ENCODE data around the gene GLYATL1. TPM values are rescaled to one million over a fixed set of nuclear protein-coding genes. Genes with fewer than 3 reads are reported as not detected.

GLYATL1 gene
- total and polyA plus RNA-seq, 10 of the 15 experiments (the other 5 are each of a cell fraction or from before 2014, with no cell fraction given), result not detected

DNA sequence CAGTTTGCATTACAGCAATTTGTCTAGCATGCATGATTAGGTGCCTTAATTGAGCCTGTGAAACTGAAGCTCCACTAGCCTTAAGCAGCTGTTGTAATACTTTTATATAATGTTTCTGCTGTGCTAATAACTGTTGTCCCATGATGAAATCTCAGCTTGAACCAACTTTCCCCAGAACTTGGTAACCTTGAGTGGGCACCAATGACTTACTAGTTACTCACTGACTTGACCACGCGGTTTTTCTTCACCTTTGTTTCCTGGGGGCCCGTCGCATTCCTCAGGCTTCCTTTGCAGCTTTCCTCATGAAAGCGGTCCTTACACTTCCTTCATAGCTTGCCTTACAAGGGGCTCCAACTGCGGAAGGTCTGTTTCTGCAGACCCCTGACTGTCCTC, 11.2 kb upstream of the GLYATL1 start:
- ChIA-PET RAD21 (ENCODE audit: unreplicated experiment) (interaction anchor here (1.5 kb wide), 1 partner anchor 27 kb away, joined by 3 read pairs; no protein-coding TSS in a partner anchor), CTCF (interaction anchor here (0.6 to 1.0 kb wide), 2 partner anchors 141 to 1157 kb away, joined by 3 read pairs; no protein-coding TSS in a partner anchor), POLR2A (no interaction called here), SMC1A (ENCODE audit: uncharacterized antibody, unreplicated experiment) (interaction anchor here (1.2 kb wide), 1 partner anchor 9 kb away, joined by 4 read pairs; no protein-coding TSS in a partner anchor)
- no peak overlapping the region for H3K4me2 ChIP-seq (ENCODE audit: control insufficient read depth, insufficient read depth)
- no peak overlapping the region for H3K9ac ChIP-seq (ENCODE audit: control insufficient read depth, insufficient read depth, low read length)
- no peak for FAIRE-seq
- in situ Hi-C loops (cut with MboI) (no loop called here), intact Hi-C loops (cut with micrococcal nuclease; ENCODE audit: unreplicated experiment) (no loop called here)
- no peak for ATAC-seq
- H3K27ac ChIP-seq (ENCODE audit: control insufficient read depth, insufficient read depth), result no peak overlapping the region
- H2AFZ ChIP-seq (ENCODE audit: control insufficient read depth, low read depth, low read length), result no peak overlapping the region
- peaks cover 1 to 6% of the 10 kb centered on the region in 2 experiments; a peak in 2 of 4 replicates for H3K27me3 ChIP-seq (replicated peaks in 1 of 2; ENCODE audit: control insufficient read depth in 2 of 2, insufficient read depth in 2 of 2, low read length in 1 of 2)
- no peaks in the 10 kb centered on the region for H4K20me1 ChIP-seq (ENCODE audit: control insufficient read depth, insufficient read depth)
- no peak for TF ChIP-seq ZNF207 (IDR thresholded peaks at IDR 0.05; ENCODE audit: borderline replicate concordance)
- TF ChIP-seq YY1 (IDR thresholded peaks at IDR 0.05; ENCODE audit: low read depth, low read length), result no peak
- TF ChIP-seq, protein P1, sequence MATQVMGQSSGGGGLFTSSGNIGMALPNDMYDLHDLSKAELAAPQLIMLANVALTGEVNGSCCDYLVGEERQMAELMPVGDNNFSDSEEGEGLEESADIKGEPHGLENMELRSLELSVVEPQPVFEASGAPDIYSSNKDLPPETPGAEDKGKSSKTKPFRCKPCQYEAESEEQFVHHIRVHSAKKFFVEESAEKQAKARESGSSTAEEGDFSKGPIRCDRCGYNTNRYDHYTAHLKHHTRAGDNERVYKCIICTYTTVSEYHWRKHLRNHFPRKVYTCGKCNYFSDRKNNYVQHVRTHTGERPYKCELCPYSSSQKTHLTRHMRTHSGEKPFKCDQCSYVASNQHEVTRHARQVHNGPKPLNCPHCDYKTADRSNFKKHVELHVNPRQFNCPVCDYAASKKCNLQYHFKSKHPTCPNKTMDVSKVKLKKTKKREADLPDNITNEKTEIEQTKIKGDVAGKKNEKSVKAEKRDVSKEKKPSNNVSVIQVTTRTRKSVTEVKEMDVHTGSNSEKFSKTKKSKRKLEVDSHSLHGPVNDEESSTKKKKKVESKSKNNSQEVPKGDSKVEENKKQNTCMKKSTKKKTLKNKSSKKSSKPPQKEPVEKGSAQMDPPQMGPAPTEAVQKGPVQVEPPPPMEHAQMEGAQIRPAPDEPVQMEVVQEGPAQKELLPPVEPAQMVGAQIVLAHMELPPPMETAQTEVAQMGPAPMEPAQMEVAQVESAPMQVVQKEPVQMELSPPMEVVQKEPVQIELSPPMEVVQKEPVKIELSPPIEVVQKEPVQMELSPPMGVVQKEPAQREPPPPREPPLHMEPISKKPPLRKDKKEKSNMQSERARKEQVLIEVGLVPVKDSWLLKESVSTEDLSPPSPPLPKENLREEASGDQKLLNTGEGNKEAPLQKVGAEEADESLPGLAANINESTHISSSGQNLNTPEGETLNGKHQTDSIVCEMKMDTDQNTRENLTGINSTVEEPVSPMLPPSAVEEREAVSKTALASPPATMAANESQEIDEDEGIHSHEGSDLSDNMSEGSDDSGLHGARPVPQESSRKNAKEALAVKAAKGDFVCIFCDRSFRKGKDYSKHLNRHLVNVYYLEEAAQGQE (IDR thresholded peaks at IDR 0.05; ENCODE audit: low read depth, low read length), result no peak
- TF ChIP-seq SIN3A (IDR thresholded peaks at IDR 0.05; ENCODE audit: low read depth, low read length), result no peak
- no peak for TF ChIP-seq SMARCA5 (IDR thresholded peaks at IDR 0.05)
- TF ChIP-seq, protein P2, sequence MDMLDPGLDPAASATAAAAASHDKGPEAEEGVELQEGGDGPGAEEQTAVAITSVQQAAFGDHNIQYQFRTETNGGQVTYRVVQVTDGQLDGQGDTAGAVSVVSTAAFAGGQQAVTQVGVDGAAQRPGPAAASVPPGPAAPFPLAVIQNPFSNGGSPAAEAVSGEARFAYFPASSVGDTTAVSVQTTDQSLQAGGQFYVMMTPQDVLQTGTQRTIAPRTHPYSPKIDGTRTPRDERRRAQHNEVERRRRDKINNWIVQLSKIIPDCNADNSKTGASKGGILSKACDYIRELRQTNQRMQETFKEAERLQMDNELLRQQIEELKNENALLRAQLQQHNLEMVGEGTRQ (IDR thresholded peaks at IDR 0.05; ENCODE audit: borderline replicate concordance, low read depth, low read length), result no peak
- no peak for TF ChIP-seq CREB1 (IDR thresholded peaks at IDR 0.05; ENCODE audit: low read depth)
- no peak for TF ChIP-seq ZZZ3 (IDR thresholded peaks at IDR 0.05; ENCODE audit: control insufficient read depth, insufficient read length, low read depth)
- no peak for TF ChIP-seq SMAD5 (IDR thresholded peaks at IDR 0.05; ENCODE audit: low read depth)
- TF ChIP-seq CBX5 (IDR thresholded peaks at IDR 0.05; ENCODE audit: low read depth), result no peak
- TF ChIP-seq, protein P3, sequence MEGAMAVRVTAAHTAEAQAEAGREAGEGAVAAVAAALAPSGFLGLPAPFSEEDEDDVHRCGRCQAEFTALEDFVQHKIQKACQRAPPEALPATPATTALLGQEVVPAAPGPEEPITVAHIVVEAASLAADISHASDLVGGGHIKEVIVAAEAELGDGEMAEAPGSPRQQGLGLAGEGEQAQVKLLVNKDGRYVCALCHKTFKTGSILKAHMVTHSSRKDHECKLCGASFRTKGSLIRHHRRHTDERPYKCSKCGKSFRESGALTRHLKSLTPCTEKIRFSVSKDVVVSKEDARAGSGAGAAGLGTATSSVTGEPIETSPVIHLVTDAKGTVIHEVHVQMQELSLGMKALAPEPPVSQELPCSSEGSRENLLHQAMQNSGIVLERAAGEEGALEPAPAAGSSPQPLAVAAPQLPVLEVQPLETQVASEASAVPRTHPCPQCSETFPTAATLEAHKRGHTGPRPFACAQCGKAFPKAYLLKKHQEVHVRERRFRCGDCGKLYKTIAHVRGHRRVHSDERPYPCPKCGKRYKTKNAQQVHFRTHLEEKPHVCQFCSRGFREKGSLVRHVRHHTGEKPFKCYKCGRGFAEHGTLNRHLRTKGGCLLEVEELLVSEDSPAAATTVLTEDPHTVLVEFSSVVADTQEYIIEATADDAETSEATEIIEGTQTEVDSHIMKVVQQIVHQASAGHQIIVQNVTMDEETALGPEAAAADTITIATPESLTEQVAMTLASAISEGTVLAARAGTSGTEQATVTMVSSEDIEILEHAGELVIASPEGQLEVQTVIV (IDR thresholded peaks at IDR 0.05; ENCODE audit: borderline replicate concordance, partially characterized antibody), result no peak
- TF ChIP-seq, protein P4, sequence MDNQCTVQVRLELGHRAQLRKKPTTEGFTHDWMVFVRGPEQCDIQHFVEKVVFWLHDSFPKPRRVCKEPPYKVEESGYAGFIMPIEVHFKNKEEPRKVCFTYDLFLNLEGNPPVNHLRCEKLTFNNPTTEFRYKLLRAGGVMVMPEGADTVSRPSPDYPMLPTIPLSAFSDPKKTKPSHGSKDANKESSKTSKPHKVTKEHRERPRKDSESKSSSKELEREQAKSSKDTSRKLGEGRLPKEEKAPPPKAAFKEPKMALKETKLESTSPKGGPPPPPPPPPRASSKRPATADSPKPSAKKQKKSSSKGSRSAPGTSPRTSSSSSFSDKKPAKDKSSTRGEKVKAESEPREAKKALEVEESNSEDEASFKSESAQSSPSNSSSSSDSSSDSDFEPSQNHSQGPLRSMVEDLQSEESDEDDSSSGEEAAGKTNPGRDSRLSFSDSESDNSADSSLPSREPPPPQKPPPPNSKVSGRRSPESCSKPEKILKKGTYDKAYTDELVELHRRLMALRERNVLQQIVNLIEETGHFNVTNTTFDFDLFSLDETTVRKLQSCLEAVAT (IDR thresholded peaks at IDR 0.05), result no peak
- no peak for TF ChIP-seq HCFC1 (IDR thresholded peaks at IDR 0.05; ENCODE audit: low read length)
- TF ChIP-seq EED (IDR thresholded peaks at IDR 0.05; ENCODE audit: low read depth), result no peak
- H3K4me3 ChIP-seq, result no peak overlapping the region
- DNase-seq (ENCODE audit: low read depth, low spot score), result no peak
- BruUV-seq (replicated peaks), result no TSS peak
- H3K9me3 ChIP-seq (replicated peaks; ENCODE audit: control insufficient read depth, insufficient read depth, low read length), result no peaks in the 10 kb centered on the region
- no peaks in the 10 kb centered on the region for H3K79me2 ChIP-seq (ENCODE audit: control insufficient read depth, insufficient read depth, low read length)
- H3K4me1 ChIP-seq (ENCODE audit: control insufficient read depth, insufficient read depth, low read length), result no peaks in the 10 kb centered on the region
- 19% methylated on average over 6 of the region's 6 CpGs for WGBS (ENCODE audit: insufficient coverage, insufficient replicate concordance, low lambda C conversion rate, missing lambda C conversion rate)
- H3K36me3 ChIP-seq (ENCODE audit: control insufficient read depth in 2 of 2, insufficient read depth in 2 of 2, low read length in 1 of 2), result no peaks in the 10 kb centered on the region
